Activated CD8-positive, alpha-beta memory T cell treated with anti-CD3 and anti-CD28 coated beads, Interleukin-2, amount 50 U/mL, for 1 hour (primary cell): ENCODE measurements around the gene ARHGAP33.

Experiments used
- DNase-seq: peaks from one replicate; pipeline ENCODE4 v3.0.0-alpha.2; 2020; ENCODE audit errors: extremely low read depth

The ARHGAP33 gene, protein sequence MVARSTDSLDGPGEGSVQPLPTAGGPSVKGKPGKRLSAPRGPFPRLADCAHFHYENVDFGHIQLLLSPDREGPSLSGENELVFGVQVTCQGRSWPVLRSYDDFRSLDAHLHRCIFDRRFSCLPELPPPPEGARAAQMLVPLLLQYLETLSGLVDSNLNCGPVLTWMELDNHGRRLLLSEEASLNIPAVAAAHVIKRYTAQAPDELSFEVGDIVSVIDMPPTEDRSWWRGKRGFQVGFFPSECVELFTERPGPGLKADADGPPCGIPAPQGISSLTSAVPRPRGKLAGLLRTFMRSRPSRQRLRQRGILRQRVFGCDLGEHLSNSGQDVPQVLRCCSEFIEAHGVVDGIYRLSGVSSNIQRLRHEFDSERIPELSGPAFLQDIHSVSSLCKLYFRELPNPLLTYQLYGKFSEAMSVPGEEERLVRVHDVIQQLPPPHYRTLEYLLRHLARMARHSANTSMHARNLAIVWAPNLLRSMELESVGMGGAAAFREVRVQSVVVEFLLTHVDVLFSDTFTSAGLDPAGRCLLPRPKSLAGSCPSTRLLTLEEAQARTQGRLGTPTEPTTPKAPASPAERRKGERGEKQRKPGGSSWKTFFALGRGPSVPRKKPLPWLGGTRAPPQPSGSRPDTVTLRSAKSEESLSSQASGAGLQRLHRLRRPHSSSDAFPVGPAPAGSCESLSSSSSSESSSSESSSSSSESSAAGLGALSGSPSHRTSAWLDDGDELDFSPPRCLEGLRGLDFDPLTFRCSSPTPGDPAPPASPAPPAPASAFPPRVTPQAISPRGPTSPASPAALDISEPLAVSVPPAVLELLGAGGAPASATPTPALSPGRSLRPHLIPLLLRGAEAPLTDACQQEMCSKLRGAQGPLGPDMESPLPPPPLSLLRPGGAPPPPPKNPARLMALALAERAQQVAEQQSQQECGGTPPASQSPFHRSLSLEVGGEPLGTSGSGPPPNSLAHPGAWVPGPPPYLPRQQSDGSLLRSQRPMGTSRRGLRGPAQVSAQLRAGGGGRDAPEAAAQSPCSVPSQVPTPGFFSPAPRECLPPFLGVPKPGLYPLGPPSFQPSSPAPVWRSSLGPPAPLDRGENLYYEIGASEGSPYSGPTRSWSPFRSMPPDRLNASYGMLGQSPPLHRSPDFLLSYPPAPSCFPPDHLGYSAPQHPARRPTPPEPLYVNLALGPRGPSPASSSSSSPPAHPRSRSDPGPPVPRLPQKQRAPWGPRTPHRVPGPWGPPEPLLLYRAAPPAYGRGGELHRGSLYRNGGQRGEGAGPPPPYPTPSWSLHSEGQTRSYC

DNA sequence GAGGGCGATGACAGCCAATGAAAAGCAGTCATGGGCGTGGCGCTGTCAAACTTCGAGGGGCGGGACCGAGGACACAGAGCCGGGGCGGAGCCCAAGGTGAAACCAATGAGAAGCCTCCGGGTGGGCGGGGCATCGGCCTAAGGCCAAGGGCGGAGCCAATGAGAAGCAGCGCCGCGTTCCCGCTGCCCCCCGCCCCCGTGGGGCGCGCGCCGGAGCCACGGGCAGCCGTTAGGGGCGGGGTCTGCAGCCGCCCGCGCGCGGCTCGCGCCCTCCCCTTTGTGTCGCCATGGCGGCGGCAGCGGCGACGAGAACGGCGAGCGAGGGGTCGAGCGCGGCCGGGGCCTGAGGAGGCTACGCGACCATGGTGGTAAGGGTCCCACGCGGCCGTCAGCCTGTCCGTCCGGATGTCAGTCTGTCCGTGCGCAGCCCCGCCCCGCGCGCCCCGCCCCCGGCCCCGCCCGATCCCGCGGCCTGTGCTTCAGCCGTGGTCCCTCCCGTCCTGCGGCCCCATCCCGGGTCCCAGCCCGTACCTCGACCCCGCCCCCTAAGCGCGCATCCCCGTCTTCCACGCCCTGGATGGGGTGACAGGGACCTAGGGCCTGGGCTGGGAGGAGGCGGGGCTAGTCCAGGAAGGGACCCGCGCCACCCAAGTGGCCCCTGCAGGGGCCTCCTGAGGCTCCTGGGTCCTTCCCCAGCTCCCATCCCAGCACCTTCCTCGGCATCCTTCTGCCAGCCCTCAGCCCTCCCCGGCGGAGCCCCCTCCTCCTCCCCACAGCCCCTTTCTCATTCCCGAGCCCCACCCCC, at the start of gene ARHGAP33:
TSS of gene ARHGAP33 (plus strand) at position 267 of the 804 bp plus-strand sequence. CDS start at position 362, 95 bp downstream.
- peak; percentile 98 for DNase-seq

DNA sequence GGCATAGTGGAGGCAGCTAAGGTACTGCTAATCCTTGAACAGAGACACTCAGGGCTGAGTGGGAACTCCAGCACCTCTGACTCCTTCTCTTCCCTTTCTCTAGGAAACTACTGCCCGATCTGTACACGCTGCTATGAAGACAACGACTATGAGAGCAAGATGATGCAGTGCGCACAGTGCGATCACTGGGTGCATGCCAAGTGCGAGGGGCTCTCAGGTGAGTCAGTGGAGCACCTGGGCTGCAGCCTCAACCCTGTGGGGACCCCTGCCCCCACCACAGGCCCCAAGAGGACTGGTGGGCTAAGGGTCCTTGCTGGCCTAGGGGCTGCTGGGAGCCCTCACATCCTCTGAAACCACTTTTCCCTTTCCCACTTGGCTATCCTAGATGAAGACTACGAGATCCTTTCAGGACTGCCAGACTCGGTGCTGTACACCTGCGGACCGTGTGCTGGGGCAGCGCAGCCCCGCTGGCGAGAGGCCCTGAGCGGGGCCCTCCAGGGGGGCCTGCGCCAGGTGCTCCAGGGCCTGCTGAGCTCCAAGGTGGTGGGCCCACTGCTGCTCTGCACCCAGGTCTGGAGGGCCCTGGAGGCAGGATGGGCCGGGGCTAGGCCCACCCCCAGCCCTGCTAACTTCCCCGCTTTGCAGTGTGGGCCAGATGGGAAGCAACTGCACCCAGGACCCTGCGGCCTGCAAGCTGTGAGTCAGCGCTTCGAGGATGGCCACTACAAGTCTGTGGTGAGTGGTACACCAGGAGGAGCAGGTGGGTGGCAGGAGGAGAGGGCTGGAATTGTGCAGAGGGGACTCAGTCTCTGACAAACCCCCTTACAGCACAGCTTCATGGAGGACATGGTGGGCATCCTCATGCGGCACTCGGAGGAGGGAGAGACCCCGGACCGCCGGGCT, 48.1 kb upstream of the ARHGAP33 start:
- no peak for DNase-seq

DNA sequence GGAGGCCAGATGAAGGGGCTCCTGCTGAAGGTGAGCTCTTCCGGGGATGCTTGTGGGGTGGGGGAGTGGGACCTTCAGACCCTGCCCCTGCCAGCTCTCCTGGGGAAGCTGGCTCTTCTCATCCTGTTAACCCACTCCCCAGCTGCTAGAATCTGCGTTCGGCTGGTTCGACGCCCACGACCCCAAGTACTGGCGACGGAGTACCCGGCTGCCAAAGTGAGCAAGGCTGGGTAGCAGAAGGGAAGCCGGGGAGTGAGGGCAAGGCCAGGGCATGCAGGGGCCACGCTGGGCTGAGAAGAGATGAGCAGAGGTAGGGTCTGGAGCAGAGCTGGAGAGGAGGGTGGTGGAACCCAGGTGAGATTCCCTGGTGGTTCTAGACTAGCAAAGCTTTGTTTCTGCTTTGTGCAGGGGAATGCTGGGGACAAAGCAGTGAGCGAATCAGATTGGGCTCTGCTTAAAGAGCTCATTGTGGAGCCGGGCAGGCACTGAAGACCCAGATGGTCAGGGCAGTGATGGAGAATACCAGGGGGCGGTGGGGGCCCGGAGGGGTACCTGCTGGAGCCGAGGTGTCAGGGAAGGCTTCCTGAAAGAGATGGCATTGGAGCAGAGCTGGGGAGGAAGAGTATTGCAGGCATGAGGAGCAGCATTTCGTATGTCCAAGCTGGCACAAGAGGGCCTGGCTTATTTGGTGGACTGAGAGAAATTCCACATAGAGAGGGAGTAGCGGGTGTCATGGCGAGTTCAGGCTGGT, 47.2 kb upstream of the ARHGAP33 start:
- DNase-seq: no peak

DNA sequence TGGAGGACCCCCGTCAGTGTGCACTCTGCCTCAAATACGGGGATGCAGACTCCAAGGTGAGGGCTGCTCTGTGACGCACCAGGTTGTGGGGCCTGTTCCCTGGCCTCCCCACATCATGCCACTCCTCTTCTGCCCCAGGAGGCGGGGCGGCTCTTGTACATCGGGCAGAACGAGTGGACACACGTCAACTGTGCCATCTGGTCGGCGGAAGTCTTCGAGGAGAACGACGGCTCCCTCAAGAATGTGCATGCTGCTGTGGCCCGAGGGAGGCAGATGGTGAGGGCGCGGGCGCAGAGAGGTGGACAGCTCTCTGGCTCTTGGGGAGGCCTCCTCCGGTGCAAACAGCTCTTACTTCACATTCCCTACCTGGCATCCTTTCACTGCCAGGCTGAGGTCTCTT, 46.3 kb upstream of the ARHGAP33 start:
- DNase-seq: no peak

DNA sequence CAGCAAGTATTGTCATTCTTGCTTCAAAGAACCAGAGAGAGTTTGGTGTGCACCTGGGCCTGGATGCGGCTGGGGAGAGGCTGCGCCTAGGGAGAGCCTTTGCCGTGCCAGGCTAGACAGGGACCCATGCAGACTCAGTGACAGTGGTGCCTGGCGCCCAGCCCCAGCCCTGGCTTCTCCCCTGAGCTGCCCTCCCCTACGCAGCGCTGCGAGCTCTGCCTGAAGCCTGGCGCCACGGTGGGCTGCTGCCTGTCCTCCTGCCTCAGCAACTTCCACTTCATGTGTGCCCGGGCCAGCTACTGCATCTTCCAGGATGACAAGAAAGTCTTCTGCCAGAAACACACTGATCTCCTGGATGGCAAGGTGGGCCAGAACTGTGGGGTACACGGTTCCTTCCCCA, 45.6 kb upstream of the ARHGAP33 start:
- DNase-seq: no peak

DNA sequence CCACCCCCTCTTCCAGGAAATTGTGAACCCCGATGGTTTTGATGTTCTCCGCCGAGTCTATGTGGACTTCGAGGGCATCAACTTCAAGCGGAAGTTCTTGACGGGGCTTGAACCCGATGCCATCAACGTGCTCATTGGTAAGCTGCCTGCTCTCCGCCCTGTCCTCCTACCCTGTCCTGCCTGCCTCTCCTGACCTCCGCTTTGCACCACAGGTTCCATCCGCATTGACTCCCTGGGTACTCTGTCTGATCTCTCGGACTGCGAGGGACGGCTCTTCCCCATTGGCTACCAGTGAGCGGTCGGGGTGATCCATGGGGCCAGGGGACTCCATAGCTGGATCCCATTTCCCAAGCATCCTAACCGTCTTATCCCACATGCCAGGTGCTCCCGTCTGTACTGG, 45.0 kb upstream of the ARHGAP33 start:
- DNase-seq: no peak

DNA sequence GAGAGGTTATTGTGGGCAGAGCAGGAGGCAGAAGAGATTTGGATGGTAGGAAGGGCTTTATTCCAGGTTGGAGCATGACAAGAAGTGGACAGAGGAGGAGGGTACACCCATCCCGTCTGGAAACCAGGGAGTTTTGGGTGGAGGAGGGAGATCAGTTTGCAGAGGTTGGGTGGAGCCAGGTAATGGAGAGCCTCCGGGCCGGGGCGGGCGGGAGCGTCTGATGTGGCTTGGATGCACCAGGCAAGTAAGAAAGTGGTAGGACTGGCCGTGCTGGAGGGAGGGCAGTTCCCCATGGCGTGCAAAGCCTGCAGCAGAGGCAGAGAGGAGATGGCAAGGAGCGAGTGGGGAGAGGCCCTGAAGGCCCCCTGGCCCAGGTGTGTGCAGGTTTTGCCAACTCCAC, 44.0 kb upstream of the ARHGAP33 start:
- DNase-seq: no peak

DNA sequence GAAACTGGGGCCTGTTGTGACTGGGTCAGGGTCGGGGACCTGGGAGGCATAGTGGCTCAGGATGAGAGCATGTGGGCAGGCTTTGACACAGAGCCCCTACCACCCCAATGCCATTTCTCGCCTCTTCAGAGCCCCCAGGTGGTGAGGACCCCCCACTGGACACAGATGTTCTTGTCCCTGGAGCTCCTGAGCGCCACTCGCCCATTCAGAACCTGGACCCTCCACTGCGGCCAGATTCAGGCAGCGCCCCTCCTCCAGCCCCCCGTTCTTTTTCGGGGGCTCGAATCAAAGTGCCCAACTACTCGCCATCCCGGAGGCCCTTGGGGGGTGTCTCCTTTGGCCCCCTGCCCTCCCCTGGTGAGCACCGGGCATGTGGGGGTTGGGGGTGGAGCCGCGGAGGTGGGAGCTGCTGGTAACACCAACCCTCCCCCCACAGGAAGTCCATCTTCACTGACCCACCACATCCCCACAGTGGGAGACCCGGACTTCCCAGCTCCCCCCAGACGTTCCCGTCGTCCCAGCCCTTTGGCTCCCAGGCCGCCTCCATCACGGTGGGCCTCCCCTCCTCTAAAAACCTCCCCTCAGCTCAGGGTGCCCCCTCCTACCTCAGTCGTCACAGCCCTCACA, 43.5 kb upstream of the ARHGAP33 start:
- no peak for DNase-seq

DNA sequence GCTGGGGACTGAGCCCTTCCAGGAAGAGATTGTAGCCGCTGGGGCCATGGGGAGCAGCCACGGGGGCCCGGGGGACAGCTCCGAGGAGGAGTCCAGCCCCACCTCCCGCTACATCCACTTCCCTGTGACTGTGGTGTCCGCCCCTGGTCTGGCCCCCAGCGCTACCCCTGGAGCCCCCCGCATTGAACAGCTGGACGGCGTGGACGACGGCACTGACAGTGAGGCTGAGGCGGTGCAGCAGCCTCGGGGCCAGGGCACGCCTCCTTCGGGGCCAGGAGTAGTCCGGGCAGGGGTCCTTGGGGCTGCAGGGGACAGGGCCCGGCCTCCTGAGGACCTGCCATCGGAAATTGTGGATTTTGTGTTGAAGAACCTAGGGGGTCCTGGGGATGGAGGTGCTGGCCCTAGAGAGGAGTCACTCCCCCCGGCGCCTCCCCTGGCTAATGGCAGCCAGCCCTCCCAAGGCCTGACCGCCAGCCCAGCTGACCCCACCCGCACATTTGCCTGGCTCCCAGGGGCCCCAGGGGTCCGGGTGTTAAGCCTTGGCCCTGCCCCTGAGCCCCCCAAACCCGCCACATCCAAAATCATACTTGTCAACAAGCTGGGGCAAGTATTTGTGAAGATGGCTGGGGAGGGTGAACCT, 42.7 kb upstream of the ARHGAP33 start:
- DNase-seq: no peak

DNA sequence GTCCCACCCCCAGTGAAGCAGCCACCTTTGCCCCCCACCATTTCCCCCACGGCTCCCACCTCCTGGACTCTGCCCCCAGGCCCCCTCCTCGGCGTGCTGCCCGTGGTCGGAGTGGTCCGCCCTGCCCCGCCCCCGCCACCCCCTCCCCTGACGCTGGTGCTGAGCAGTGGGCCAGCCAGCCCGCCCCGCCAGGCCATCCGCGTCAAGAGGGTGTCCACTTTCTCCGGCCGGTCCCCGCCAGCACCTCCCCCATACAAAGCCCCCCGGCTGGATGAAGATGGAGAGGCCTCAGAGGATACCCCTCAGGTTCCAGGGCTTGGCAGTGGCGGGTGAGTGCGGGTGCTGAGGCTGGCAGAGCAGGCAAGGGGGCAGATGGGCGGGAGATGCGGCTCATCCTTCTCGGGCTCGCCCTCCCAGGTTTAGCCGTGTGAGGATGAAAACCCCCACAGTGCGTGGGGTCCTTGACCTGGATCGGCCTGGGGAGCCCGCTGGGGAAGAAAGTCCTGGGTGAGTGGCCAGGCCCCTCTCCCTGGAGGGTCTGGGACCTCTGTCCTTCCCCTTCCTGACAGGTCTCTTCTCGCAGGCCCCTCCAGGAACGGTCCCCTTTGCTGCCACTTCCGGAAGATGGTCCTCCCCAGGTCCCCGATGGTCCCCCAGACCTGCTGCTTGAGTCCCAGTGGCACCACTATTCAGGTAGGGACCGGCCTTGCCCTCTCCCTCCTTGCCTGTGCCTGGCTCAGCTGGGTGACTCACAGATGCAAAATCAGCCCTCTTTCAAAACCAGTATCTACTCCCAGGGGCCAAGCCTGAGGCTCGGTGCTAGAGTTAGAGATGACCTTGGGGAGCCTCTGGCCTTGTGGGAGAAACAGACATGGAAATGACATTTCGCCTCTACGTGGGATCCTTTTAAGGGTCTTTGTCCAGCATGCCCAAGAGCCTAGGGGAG, 41.9 kb upstream of the ARHGAP33 start:
- DNase-seq: no peak

DNA sequence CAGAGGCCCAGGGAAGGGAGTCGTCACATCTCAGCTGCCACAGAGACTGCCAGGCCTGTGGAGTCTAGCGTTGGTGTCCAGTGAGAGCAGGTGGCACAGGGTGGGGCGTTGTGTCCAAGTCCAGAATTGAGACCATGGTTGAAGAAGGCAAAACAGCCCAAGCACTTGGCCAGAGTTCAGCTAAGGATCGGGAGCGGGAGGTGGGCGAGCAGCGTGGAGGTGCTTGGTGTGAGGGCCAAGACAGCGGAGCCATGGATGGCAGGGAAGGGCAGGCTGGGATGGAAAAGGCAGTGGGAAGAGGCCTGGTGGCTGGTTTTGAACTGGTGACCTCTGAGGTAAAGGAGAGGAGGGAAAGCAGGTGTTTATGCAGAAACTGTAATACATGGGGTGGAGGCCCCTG, 41.1 kb upstream of the ARHGAP33 start:
- DNase-seq: no peak

DNA sequence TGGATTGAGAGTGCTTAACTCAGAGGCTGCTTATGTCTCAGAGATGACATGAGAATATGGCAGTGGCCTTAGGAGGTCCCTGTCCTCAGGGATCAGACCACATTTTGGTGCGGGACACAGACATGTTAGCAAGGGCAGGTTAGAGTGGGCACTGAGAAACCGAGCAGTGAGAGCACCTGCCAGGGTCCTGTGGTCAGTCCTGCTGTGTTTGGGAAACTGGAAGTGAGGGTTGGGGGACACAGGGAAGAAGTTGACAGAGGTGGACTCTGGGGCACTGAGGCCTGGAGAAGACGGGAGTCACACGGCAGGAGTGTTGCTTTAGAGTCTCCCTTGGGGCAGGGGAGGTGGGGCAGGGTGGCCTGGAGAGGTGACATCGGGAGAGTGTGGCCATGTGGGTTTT, 40.5 kb upstream of the ARHGAP33 start:
- no peak for DNase-seq

DNA sequence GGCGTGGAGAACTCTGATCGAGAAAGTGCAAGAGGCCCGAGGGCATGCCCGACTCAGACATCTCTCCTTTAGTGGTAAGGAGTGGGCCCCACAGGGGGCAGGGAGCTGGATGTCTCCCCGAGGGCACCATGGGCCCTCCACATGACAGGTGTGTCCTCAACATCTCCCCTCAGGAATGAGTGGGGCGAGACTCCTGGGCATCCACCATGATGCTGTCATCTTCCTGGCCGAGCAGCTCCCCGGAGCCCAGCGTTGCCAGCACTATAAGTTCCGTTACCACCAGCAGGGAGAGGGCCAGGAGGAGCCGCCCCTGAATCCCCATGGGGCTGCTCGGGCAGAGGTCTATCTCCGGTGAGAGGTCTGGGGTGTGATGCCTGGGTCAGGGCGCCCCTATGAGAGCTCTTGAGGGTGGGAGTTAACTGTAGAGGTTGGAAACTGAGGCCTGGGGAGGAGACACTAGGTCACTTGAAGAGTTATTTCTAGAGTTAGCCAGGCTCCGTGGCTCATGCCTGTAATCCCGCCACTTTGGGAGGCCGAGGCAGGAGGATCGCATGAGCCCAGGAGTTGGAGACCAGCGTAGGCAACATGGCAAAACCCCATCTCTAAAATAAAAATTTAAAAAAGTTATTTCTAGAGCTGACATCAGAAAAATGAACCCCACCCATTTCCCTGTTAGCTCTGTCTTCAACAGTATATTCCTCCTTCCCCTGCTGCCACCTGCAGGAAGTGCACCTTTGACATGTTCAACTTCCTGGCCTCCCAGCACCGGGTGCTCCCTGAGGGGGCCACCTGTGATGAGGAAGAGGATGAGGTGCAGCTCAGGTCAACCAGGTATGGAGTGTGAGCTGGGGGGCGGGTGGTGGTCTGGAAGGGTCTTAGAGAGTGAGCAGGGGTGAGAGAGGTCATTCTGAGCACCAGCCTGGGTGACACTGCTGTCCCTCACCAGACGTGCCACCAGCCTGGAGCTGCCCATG, 38.2 kb upstream of the ARHGAP33 start:
- no peak for DNase-seq

DNA sequence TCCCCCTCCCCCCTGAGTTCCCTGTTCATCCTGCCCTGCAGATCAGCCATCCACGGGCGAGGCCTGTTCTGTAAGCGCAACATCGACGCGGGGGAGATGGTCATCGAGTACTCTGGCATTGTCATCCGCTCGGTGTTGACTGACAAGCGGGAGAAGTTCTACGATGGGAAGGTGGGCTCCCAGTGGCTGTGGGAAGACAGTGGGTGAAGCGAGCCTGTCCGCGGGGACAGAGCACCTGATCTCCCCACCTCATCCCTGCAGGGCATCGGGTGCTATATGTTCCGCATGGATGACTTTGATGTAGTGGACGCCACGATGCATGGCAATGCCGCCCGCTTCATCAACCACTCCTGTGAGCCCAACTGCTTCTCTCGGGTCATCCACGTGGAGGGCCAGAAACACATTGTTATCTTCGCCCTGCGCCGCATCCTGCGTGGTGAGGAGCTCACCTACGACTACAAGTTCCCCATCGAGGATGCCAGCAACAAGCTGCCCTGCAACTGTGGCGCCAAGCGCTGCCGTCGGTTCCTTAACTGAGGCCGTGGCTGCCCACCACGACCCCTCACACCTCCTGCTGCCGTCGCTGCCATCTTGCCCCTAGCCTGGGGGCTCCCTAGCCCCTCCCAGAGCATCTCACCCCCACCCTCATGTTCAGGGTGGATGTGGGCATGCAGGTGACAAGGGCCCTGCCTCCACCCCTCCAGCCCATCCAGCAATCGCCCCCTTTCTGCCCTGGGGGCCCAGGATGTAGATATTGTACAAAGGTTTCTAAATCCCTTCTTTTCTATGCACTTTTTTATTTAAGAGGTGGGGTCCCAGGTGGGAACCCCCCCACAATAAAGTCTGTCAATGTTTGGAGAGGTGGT, 37.1 kb upstream of the ARHGAP33 start:
- DNase-seq: no peak

DNA sequence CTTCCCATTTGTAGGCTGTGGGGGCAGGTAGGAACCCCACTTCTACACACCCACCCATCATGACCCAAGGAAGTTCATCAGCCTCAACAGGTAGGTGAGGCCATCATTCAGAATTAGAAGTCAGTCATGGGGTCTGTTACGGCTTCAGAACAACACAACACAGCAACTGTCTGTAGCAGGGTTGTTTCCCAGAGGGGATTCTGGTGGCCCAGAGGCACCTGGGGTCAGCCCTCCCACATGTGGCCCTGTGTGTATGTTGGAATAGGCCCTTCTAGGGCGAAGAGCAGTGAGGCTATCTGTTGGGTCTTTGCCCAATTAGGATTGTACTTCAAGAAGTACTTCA, 36.5 kb upstream of the ARHGAP33 start:
- no peak for DNase-seq
